HG03280 (cell line): Measurements from ENCODE around the gene MDH1.
"Not testable (repeated sequence)": the region's sequence is repeated elsewhere in the genome, so short reads cannot be mapped to it uniquely, and the experiment has no call there.

Experiments used
- ATAC-seq: cut with Tn5 transposase; IDR thresholded peaks from one replicate; pipeline ENCODE4 v1.9.1; 2021; ENCODE audit warnings: mild to moderate bottlenecking, moderate library complexity; ENCODE audit not compliant: unreplicated experiment

MDH1 gene

DNA sequence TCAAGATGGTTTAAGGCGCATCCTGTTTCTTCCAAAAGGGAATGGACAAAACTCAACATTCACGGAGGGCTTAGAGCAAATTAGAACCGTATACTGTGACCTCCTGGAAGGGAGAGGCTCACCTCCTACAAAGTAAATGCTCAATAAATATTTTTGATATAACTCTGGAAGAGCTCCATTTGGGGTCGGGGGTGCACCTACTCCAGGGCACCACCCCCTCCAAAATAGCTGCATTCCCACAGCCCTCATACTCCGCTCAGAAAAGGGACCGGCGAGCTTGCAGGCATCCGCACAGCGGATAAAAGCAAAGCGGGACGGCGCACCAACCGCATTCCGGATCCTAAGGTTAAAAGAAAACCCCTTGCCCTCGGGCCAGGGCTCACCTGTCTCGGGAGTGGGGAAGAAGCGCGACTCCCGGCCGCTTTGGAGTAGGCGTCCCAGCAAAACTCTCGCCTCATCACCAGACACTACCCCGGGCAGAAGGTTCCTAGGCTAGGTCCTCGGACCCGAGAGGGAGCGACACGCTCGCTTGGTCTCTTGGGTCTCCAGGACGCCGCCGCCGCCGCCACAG is 864 bp upstream of the MDH1 start:
- ATAC-seq = no peak

GRCh38 chr2:63589148-63589958 is 590 bp downstream of the MDH1 start:
- no peak for ATAC-seq

- ATAC-seq = no peak
These were observed 2.1 kb downstream of the MDH1 start for GRCh38 chr2:63590626-63591408.

- ATAC-seq = no peak
These were observed 2.9 kb downstream of the MDH1 start for GRCh38 chr2:63591566-63592175.

DNA sequence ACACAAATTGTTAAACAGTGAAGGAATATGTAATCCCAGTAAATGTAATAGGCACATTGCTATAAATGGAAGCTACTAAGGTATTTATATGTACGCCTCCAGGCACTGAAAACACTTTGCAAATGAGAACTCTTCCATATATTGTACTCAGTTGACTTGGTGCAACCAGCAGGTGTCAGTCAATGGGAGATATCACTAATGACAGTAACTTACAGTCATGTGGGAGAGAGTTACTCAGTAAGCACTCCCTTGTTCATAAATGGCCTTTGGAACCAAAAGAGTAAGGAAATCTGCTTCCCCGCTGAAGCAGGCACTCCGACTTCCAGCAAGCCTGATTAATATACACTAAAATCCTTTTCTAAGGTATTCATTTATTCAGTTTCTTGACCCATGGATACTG is 5.9 kb downstream of the MDH1 start:
- no peak for ATAC-seq

DNA sequence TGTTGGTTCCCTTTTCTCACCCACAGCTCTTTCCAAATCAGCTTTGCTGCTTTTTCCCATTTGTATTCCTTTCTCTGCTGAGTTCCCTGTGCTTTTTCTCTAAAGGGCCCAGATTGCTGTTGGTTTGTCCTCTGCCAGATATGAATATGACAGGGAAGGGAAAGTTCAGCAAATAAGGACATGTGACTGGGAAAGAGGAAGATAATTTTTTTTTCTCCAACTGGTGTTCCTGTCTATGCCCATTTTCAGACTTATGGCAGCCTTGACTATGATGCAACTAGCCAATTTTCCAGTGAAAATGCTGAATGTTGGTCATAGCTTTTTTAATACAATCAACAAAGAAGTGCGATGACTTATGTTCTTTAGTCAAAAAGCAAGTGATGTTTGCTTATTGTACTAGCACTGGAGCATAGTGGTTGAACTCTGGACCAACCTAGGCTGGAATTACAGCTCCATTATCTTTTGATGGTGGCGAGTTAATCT is 7.7 kb downstream of the MDH1 start:
- no peak for ATAC-seq

GRCh38 chr2:63598981-63599380 is 10.2 kb downstream of the MDH1 start:
- ATAC-seq = no peak

- ATAC-seq = no peak
These were observed 12.2 kb downstream of the MDH1 start for GRCh38 chr2:63600881-63601460.

- no peak for ATAC-seq
These were observed 15.9 kb downstream of the MDH1 start for GRCh38 chr2:63604666-63605065.

DNA sequence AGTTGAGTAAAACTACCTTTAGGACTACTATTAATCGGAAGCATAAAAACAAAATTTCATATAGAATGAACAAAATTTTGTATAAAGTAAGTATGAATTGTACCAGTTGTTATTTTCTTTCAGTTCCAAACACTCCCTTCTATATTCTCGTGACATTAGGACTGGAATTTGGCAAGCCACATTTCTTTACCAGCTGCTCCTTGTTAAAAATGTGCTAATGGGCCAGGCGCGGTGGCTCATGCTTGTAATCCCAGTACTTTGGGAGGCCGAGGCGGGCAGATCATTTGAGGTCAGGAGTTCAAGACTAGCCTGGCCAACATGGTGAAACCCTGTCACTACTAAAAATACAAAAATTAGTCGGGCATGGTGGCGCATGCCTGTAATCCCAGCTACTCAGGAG is 20.1 kb downstream of the MDH1 start:
- ATAC-seq = not testable (repeated sequence)

DNA sequence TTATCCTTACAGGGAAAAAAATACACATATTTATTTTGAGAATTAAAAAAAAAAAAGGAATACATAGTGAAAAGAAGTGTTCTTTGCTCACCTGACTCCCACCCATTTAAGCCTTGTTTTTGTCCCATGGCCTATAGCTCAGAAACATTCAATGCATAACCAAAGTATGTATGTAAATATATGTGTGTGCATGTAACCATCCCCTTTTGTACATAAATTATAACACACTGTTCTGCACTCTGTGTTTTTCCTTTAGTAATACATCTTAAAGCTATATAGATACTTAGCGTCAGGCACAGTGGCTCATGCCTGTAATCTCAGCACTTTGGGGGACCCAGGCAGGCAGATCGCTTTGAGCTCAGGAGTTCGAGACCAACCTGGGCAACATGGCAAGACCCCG is 21.8 kb downstream of the MDH1 start:
- ATAC-seq = no peak

- ATAC-seq = no peak
These were observed 24.7 kb downstream of the MDH1 start for GRCh38 chr2:63613391-63613901.

DNA sequence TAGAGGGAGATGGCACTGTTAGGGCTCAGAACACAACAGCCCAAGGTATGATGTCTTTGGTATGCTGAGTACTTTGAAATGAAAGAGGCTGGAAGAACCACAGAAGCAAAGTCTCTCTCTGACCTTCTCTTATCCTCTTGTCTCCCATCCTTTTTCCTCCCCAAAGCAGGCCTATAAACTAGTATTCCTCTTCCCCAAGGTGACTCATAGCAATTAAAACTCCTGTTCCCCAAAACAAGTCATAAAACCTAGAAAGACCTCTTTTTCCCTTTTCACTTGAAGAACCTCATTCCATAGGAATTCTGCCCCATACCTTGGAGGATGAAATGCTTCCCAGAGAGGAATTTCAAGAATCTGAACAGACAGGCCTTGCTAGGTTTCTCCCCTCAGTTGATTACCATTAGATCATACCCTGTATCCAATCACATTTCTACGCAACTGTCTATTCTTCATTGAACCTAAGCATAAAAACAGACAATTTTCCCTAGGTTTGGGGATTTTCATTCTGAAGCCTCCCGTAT is 25.7 kb downstream of the MDH1 start:
- ATAC-seq = no peak

- ATAC-seq = no peak
These were observed 26.5 kb downstream of the MDH1 start for GRCh38 chr2:63614983-63615945.

GRCh38 chr2:63617366-63617765 is 28.6 kb downstream of the MDH1 start:
- ATAC-seq = no peak

- ATAC-seq = no peak
These were observed 30.6 kb downstream of the MDH1 start for GRCh38 chr2:63619328-63619727.

DNA sequence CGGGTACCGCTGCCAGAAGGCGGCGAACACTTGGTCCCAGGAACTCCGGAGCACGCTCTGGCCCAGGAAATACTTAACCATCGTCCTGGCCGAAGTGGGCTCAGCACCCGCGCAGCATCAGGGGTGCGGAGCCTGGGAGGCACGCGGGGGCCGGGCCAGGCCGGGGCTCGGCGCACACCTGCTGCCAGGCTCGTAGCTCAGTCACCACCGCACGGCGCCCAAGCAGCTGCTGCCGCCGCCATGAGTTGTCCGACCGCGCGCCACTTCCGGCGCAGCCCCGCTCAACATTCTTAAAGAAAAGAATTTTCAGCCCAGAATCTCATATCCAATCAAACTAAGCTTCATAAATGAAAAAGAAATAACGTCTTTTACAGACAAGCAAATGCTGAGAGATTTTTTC is 34.0 kb downstream of the MDH1 start:
- ATAC-seq = no peak

DNA sequence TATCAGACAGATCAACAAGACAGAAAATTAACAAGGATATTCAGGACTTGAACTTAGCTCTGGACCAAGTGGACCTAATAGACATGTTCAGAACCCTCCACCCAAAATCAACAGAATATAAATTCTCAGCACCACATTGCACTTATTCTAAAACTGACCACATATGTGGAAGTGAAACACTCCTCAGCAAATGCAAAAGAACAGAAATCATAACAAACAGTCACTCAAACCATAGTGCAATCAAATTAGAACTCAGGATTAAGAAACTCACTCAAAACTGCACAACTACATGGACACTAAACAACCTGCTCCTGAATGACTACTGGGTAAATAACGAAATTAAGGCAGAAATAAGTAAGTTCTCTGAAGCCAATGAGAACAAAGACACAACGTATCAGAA is 35.0 kb downstream of the MDH1 start:
- not testable (repeated sequence) for ATAC-seq

DNA sequence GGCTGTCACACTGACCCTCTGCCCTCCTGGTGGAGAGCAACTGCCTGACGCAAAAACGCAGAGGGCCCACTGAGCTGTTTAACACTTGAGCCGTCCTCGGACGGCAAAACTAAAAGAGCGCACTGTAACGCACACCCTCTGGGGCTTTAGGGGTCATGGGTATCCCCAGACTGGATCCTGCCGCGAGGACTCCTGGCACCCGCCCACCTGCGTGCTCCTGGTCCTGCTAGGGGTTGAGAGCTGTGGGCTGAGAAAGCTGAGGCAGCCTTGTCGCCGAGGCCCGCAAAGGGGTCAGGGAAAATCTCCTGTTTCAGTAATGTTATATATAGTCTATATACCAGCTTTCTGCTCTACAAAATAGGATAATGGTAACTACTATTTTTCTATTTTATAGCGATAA is 39.1 kb downstream of the MDH1 start:
- ATAC-seq = no peak
